Panc1 (cell line): ENCODE data around the gene FAM3C. TPM values are rescaled to one million over a fixed set of nuclear protein-coding genes. Genes with fewer than 3 reads are reported as not detected.

Experiments
- ATAC-seq: fragments of 200-7000 bp; cut with Tn5 transposase; 2 replicates; pipeline ENCODE4 v1.9.1; 2020; ENCODE audit warnings: mild to moderate bottlenecking, moderate library complexity
- BruUV-seq: library from RNA; stranded (reverse); fragments of 400-500 nt; replicated peaks from 2 replicates; lab custom pipeline; 2021; lab: Mats Ljungman, UMichigan
- CTCF ChIA-PET: fragments of 300-600 bp; sonication (Branson Sonifier 250); formaldehyde crosslinking; loops from one replicate; lab custom pipeline; 2022; ENCODE audit warnings: antibody characterized with exemption; lab: Charles Lee
- POLR2A ChIA-PET: fragments of 300-600 bp; sonication (Branson Sonifier 250); formaldehyde crosslinking; loops from one replicate; lab custom pipeline; 2022; ENCODE audit warnings: antibody characterized with exemption; lab: Charles Lee
- DNase-seq: peaks from one replicate; pipeline ENCODE4 v3.0.0-alpha.2; 2010; ENCODE audit warnings: low read depth, low spot score
- H3K27ac ChIP-seq: 2 replicates; pipeline ENCODE4 v1.5.1; 2011; ENCODE audit warnings: mild to moderate bottlenecking, low read length, inconsistent platforms
- H3K27me3 ChIP-seq: fragments of 200-500 bp; sonication (Bioruptor generic); 2 replicates; pipeline ENCODE4 v1.6.0; 2014; ENCODE audit warnings: low read length, inconsistent platforms; ENCODE audit not compliant: control insufficient read depth, insufficient read depth
- H3K36me3 ChIP-seq: fragments of 200-500 bp; sonication (Bioruptor generic); 2 replicates; pipeline ENCODE4 v1.5.1; 2014; ENCODE audit warnings: inconsistent platforms, mild to moderate bottlenecking, low read length, moderate library complexity; ENCODE audit not compliant: control insufficient read depth, insufficient read depth
- H3K4me1 ChIP-seq: 2 replicates; pipeline ENCODE4 v1.5.1; 2011; ENCODE audit warnings: inconsistent platforms, mild to moderate bottlenecking, low read length, moderate library complexity; ENCODE audit not compliant: control insufficient read depth, insufficient read depth
- H3K4me3 ChIP-seq, 2 experiments: 2 replicates each; pipeline ENCODE4 v1.5.1; 2011 to 2012; ENCODE audit warnings: low read depth in 2 of 2, low read length in 2 of 2, mild to moderate bottlenecking in 2 of 2, inconsistent platforms in 1 of 2, moderate library complexity in 1 of 2
- H3K9me3 ChIP-seq: fragments of 200-500 bp; sonication (Bioruptor generic); 2 replicates; pipeline ENCODE4 v1.5.1; 2014; ENCODE audit warnings: low read depth, mild to moderate bottlenecking, inconsistent platforms, low read length, moderate library complexity; ENCODE audit not compliant: control insufficient read depth, insufficient read depth
- CTCF ChIP-seq: fragments of 450-650 bp; IDR thresholded peaks from 2 replicates; pipeline ENCODE4 v1.5.1; 2017; ENCODE audit warnings: mild to moderate bottlenecking
- POLR2AphosphoS5 ChIP-seq: IDR thresholded peaks from 2 replicates; pipeline ENCODE4 v1.6.1; 2012; ENCODE audit warnings: mild to moderate bottlenecking, low read depth, low read length, moderate library complexity
- REST ChIP-seq, 2 experiments: IDR thresholded peaks; 2 replicates each; pipeline ENCODE4 v1.6.1; 2011 to 2012; ENCODE audit warnings: low read depth in 2 of 2, control low read depth in 1 of 2, low read length in 1 of 2, mild to moderate bottlenecking in 1 of 2, moderate library complexity in 1 of 2; ENCODE audit not compliant: insufficient read depth in 1 of 2
- SIN3A ChIP-seq: IDR thresholded peaks from 2 replicates; pipeline ENCODE4 v1.6.1; 2012; ENCODE audit warnings: low read depth, mild to moderate bottlenecking, low read length, moderate library complexity, borderline replicate concordance; ENCODE audit not compliant: insufficient read depth
- TCF7L2 ChIP-seq: IDR thresholded peaks from 2 replicates; pipeline ENCODE4 v1.6.1; 2011; ENCODE audit warnings: mild to moderate bottlenecking, low read depth, low read length, inconsistent platforms
- in situ Hi-C: cut with HindIII; loops from 2 replicates; pipeline ENCODE4 v1.10.0; 2016; ENCODE audit warnings: low sequenced_read_pairs, low pct_unique_long_range_greater_than_20kb
- intact Hi-C: fragments of 100-400 bp; cut with micrococcal nuclease; formaldehyde crosslinking; loops from one replicate; pipeline ENCODE4 v1.10.0; 2022; ENCODE audit not compliant: unreplicated experiment
- total RNA-seq: library from RNA; stranded (reverse); gene quantifications from one replicate; pipeline ENCODE4 v1.2.1, GENCODE V29; 2021; ENCODE audit not compliant: unreplicated experiment

The FAM3C gene
- total RNA-seq, 1 experiment from 2014 or later, result 55.4 TPM

GRCh38 chr7:121406944-121407343 lies 10.8 kb upstream of the FAM3C start:
- no TSS peak for BruUV-seq
- Histone ChIP-seq H3K27me3 (no peaks in the 10 kb centered on the region), H3K36me3 (no peaks in the 10 kb centered on the region), H3K27ac (no peak overlapping the region), H3K4me3 (no peak overlapping the region), H3K4me1 (no peaks in the 10 kb centered on the region), H3K9me3 (no peaks in the 10 kb centered on the region)
- DNase-seq (no peak), ATAC-seq (no peak)
- in situ Hi-C loops (no loop called here), intact Hi-C loops (no loop called here)
- ChIA-PET POLR2A (no interaction called here), CTCF (no interaction called here)
- TF ChIP-seq TCF7L2, result no peak
- TF ChIP-seq POLR2AphosphoS5, result no peak
- no peak for TF ChIP-seq SIN3A
- TF ChIP-seq CTCF, result no peak
- no peak for TF ChIP-seq REST (IDR thresholded peaks at IDR 0.05; ENCODE audit: insufficient read depth in 1 of 2, low read depth in 2 of 2, low read length in 1 of 2)

GRCh38 chr7:121406461-121406860 lies 10.4 kb upstream of the FAM3C start:
- Histone ChIP-seq H3K4me3 (no peak overlapping the region), H3K9me3 (no peaks in the 10 kb centered on the region), H3K4me1 (no peaks in the 10 kb centered on the region), H3K27me3 (no peaks in the 10 kb centered on the region), H3K27ac (no peak overlapping the region), H3K36me3 (no peaks in the 10 kb centered on the region)
- no peak for DNase-seq
- in situ Hi-C loops (no loop called here), intact Hi-C loops (no loop called here)
- ChIA-PET CTCF (no interaction called here), POLR2A (no interaction called here)
- ATAC-seq, result no peak
- TF ChIP-seq POLR2AphosphoS5, result no peak
- no peak for TF ChIP-seq SIN3A
- no peak for TF ChIP-seq CTCF
- TF ChIP-seq TCF7L2, result no peak
- no peak for TF ChIP-seq REST (IDR thresholded peaks at IDR 0.05; ENCODE audit: insufficient read depth in 1 of 2, low read depth in 2 of 2, low read length in 1 of 2)
- no TSS peak for BruUV-seq
